ENCODE results near the gene RIPOR1.

The RIPOR1 gene

GRCh38 chr16:67540756-67541155, 12.1 kb downstream of the RIPOR1 start:
- no peaks in the 10 kb centered on the region for H3K27me3 ChIP-seq (replicated peaks; ENCODE audit: control insufficient read depth, insufficient read depth, low read length)
- H3K36me3 ChIP-seq (ENCODE audit: control insufficient read depth, insufficient read depth, low read length) = peaks cover 18% of the 10 kb centered on the region

GRCh38 chr16:67541391-67542263, 13.0 kb downstream of the RIPOR1 start:
- no peak for DNase-seq (ENCODE audit: extremely low read depth, insufficient read length)
- no peaks in the 10 kb centered on the region for H3K27me3 ChIP-seq (replicated peaks; ENCODE audit: control insufficient read depth, insufficient read depth, low read length)
- no peak for TF ChIP-seq CTCF (IDR thresholded peaks at IDR 0.05; ENCODE audit: insufficient read depth, low read length, poor library complexity, severe bottlenecking)

More at GRCh38 chr16:67540756-67541155, 12.1 kb downstream of the RIPOR1 start:
- no peak for DNase-seq (ENCODE audit: extremely low read depth, insufficient read length)
- H3K4me3 ChIP-seq (replicated peaks; ENCODE audit: low read depth, low read length) = no peak overlapping the region
- no peak for TF ChIP-seq CTCF (IDR thresholded peaks at IDR 0.05; ENCODE audit: insufficient read depth, low read length, poor library complexity, severe bottlenecking)

GRCh38 chr16:67542464-67542863, 13.8 kb downstream of the RIPOR1 start:
- H3K4me3 ChIP-seq (replicated peaks; ENCODE audit: low read depth, low read length) = no peak overlapping the region
- TF ChIP-seq CTCF (IDR thresholded peaks at IDR 0.05; ENCODE audit: insufficient read depth, low read length, poor library complexity, severe bottlenecking) = no peak
- no peaks in the 10 kb centered on the region for H3K27me3 ChIP-seq (replicated peaks; ENCODE audit: control insufficient read depth, insufficient read depth, low read length)
- no peak for DNase-seq (ENCODE audit: extremely low read depth, insufficient read length)
- peaks cover 18% of the 10 kb centered on the region for H3K36me3 ChIP-seq (ENCODE audit: control insufficient read depth, insufficient read depth, low read length)

More at GRCh38 chr16:67541391-67542263, 13.0 kb downstream of the RIPOR1 start:
- H3K4me3 ChIP-seq (replicated peaks; ENCODE audit: low read depth, low read length) = no peak overlapping the region
- peaks cover 18% of the 10 kb centered on the region for H3K36me3 ChIP-seq (ENCODE audit: control insufficient read depth, insufficient read depth, low read length)

GRCh38 chr16:67543036-67543435, 14.4 kb downstream of the RIPOR1 start:
- TF ChIP-seq CTCF (IDR thresholded peaks at IDR 0.05; ENCODE audit: insufficient read depth, low read length, poor library complexity, severe bottlenecking) = no peak
- DNase-seq (ENCODE audit: extremely low read depth, insufficient read length) = no peak
- peaks cover 18% of the 10 kb centered on the region for H3K36me3 ChIP-seq (ENCODE audit: control insufficient read depth, insufficient read depth, low read length)
- no peak overlapping the region for H3K4me3 ChIP-seq (replicated peaks; ENCODE audit: low read depth, low read length)
- H3K27me3 ChIP-seq (replicated peaks; ENCODE audit: control insufficient read depth, insufficient read depth, low read length) = no peaks in the 10 kb centered on the region

GRCh38 chr16:67543582-67543981, 15.0 kb downstream of the RIPOR1 start:
- TF ChIP-seq CTCF (IDR thresholded peaks at IDR 0.05; ENCODE audit: insufficient read depth, low read length, poor library complexity, severe bottlenecking) = no peak
- no peaks in the 10 kb centered on the region for H3K27me3 ChIP-seq (replicated peaks; ENCODE audit: control insufficient read depth, insufficient read depth, low read length)
- no peak for DNase-seq (ENCODE audit: extremely low read depth, insufficient read length)
- H3K4me3 ChIP-seq (replicated peaks; ENCODE audit: low read depth, low read length) = no peak overlapping the region
- peaks cover 18% of the 10 kb centered on the region for H3K36me3 ChIP-seq (ENCODE audit: control insufficient read depth, insufficient read depth, low read length)

Measured in GM06990 (cell line).